Testis (tissue), 2 donors: ENCODE results near the gene PITX3.

Source experiments
- POLR2A ChIP-seq: fragments of 450-650 bp; IDR thresholded peaks from one replicate; pipeline ENCODE4 v1.6.1; 2017; ENCODE audit warnings: antibody characterized with exemption, mild to moderate bottlenecking, moderate library complexity
- TF ChIP-seq, protein P1 (sequence below), 3 experiments: fragments of 450-650 bp in 2 of 3; fragments of 200-600 bp in 1 of 3; sonication (generic) in 1 of 3; IDR thresholded peaks; one replicate each; pipeline ENCODE4 v1.5.1; 2016 to 2019; ENCODE audit warnings: antibody characterized with exemption in 3 of 3, mild to moderate bottlenecking in 2 of 3, moderate library complexity in 1 of 3

DNA sequence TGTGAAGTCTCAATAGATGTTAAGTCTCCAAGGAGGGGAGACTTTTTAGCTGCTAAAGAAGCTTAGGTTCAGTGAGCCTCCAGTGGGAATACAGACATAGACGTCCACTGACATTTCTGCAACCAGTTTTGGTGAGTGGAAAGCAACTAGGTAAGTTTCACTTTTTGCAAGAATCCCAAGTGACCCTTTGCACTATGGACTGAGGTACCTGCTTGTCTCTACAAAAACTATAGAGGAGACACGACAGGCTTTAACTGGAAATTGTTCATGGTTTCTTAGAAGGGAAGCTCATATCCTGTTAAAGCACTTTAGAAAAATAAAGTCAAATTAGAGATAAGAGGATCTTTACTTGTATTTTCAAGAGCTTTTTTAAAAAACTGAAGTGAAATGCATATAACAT is 42.6 kb upstream of the PITX3 start:
- TF ChIP-seq, protein P1, sequence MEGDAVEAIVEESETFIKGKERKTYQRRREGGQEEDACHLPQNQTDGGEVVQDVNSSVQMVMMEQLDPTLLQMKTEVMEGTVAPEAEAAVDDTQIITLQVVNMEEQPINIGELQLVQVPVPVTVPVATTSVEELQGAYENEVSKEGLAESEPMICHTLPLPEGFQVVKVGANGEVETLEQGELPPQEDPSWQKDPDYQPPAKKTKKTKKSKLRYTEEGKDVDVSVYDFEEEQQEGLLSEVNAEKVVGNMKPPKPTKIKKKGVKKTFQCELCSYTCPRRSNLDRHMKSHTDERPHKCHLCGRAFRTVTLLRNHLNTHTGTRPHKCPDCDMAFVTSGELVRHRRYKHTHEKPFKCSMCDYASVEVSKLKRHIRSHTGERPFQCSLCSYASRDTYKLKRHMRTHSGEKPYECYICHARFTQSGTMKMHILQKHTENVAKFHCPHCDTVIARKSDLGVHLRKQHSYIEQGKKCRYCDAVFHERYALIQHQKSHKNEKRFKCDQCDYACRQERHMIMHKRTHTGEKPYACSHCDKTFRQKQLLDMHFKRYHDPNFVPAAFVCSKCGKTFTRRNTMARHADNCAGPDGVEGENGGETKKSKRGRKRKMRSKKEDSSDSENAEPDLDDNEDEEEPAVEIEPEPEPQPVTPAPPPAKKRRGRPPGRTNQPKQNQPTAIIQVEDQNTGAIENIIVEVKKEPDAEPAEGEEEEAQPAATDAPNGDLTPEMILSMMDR (IDR thresholded peaks at IDR 0.05), result no peak
- no peak for TF ChIP-seq POLR2A
